GM12864 (cell line): ENCODE measurements around the gene XG.

Source experiments
- DNase-seq: peaks from one replicate; pipeline ENCODE4 v3.0.0-alpha.2; 2011; ENCODE audit warnings: low read depth
- H3K4me3 ChIP-seq: 2 replicates; pipeline ENCODE4 v1.5.1; 2011; ENCODE audit warnings: mild to moderate bottlenecking, low read depth, low read length, control low read depth
- TF ChIP-seq, protein P1 (sequence below): IDR thresholded peaks from 2 replicates; pipeline ENCODE4 v1.5.1; 2011; ENCODE audit warnings: low read depth, mild to moderate bottlenecking, moderate library complexity, low read length, control low read depth, inconsistent platforms; ENCODE audit errors: missing control alignments

XG gene

DNA sequence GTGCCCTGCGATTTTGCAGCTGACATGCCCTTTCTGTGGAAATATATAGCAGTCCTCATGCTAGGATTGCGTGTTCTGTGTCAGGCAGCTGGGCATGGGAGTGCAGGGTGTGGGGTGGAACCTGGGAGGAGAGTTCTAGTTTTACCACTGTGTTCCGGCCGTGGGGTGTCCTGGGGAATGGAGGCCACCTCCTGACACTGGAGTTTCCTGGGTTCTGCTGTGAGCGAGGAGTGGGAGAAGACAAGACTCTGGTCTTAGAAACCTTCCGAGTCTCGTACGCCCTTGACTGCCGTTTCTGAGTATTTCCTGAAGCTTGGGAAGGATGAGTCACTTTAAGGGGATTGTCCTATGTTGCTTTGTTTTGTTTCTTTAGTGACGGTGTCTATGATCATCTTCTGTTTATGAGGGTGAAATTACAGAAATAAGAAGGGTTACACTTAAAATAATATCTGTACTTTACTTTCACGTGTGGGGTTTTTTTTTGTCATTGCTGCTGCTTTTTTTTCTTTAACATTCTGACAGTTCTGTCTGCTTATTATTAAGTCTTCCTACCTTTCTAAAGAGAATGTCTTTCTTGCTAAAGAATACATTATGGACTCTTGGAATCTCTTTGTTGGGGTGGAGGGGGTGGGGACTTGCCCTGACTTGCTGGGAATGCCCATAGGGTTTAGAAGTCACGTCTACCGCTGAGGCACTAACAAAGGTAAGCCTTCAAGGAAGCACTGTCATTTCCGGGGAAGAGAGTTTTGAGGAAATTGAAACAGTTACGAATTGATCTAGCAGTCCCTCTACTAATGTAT lies 41.6 kb upstream of the XG start:
- TF ChIP-seq, protein P1, sequence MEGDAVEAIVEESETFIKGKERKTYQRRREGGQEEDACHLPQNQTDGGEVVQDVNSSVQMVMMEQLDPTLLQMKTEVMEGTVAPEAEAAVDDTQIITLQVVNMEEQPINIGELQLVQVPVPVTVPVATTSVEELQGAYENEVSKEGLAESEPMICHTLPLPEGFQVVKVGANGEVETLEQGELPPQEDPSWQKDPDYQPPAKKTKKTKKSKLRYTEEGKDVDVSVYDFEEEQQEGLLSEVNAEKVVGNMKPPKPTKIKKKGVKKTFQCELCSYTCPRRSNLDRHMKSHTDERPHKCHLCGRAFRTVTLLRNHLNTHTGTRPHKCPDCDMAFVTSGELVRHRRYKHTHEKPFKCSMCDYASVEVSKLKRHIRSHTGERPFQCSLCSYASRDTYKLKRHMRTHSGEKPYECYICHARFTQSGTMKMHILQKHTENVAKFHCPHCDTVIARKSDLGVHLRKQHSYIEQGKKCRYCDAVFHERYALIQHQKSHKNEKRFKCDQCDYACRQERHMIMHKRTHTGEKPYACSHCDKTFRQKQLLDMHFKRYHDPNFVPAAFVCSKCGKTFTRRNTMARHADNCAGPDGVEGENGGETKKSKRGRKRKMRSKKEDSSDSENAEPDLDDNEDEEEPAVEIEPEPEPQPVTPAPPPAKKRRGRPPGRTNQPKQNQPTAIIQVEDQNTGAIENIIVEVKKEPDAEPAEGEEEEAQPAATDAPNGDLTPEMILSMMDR: no peak
- DNase-seq: no peak
- peak overlapping the region; percentile 33; the same call in 1 of the 2 replicates for H3K4me3 ChIP-seq

DNA sequence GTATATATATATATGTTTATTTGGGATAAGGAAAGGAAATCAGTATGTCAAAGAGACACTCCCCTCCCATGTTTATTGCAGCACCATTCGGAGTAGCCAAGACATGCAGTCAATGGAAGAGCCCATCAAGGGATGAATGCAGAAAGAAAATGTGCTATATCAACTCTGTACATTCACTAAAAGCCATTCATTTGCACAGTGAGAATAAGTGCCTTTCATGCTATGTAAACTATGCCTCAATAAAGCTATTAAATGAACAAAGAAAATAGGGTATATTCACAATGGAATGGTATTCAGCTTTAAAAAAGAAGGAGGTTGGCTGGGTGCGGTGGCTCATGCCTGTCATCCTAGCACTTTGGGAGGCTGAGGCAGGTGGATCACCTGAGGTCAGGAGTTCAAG lies 40.4 kb upstream of the XG start:
- H3K4me3 ChIP-seq: no peak overlapping the region
- TF ChIP-seq, protein P1: no peak
- no peak for DNase-seq

DNA sequence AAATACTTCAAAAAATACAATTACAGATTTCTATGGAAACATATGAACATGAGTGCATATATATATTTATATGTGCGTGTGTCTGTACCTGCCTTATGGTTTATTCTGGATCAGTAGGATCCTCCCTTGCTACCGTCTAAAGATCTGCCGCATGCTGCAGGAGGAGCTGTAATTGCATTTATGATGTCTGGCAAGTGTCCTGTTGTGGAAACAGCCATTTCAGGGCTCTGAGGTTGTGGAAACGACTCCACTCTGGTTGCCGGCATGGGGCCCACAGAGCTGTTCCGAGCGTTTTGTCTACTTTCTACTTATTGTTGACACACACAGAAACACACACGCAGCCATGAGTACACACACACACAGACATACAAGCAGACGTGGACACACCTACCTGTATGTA lies 39.4 kb upstream of the XG start:
- H3K4me3 ChIP-seq: no peak overlapping the region
- TF ChIP-seq, protein P1: no peak
- no peak for DNase-seq

DNA sequence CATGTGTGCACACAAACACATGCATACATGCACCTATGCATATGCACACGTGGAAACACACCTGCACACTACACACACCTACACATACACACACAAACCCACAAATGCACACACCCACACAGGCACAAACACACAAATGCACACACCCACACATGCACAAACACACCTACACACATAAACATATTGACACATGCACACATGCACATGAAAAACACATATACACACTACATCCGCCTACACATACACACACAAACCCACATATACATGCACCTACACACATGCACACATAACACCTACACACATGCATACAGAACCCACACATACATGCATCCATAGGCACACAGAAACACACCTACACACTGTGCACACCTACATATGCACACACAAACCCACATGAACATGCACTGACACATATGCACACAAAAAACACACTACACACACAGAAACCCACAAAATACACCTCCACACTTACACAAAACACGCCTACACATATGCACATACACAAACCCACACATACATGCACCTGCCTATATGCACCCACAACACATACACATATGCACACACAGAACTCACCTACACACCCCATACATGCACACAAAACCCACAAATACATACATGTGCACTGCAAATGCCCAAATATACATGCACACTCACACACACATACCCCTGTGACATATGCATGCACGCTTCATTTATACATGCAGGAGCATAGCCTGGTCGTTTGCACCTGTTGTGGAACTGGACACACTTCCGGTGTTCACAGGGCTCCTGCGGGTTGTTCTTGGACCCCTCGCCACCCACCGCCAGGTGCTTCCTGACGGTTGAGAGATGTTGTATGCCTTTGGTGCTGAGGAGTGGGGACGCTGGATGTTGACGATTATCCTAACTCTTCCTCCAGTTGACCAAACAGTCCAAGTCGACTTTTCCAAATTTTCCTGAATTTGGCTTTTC lies 38.7 kb upstream of the XG start:
- TF ChIP-seq, protein P1: no peak
- H3K4me3 ChIP-seq: no peak overlapping the region
- no peak for DNase-seq

DNA sequence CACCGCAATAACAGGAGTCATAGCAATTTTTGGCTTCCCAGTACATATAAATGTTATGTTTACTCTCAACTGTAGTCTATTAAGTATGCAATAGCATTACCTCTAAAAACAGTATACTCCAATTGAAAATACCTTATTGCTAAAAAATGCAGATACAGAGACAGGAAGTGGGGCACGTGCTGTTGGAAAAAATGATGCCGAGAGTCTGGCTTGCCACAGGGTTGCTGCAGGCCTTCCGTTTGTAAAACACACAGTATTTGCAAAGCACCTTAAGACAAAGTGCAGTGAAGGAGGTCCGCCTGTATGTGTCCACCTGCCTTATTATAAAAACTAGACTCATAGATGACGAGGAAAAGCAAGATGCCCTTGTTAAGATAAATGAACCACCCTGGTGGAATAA lies 37.3 kb upstream of the XG start:
- TF ChIP-seq, protein P1: no peak
- H3K4me3 ChIP-seq: no peak overlapping the region
- DNase-seq: no peak

DNA sequence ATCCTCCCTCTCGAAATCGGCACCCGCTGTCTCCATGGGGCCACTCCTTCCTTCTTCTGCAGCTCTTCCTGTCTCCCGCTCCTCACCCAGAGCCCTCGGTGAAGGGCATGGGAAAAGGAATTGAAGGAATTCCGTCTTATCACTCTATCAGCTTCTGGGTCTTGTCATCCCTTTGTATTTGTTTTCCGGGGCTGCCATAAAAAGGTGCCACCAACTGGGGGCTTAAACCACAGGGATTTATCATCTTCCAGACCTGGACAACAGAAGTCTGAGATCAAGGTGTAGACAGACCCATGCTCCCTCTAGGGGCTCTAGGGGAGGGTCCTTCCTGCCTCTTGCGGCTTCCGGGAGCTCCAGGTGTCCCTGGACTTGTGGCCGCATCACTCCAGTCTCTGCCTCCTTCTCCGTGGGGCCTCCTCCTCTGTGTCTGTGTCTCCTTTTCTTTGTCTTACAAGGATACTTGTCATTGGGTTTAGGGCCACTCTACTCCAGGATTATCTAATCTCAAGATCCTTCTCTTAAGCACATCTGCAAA lies 36.7 kb upstream of the XG start:
- H3K4me3 ChIP-seq: no peak overlapping the region
- TF ChIP-seq, protein P1: no peak
- no peak for DNase-seq
